GM21515 (cell line): ENCODE data around the gene KDM5C.

Experiments
- ATAC-seq: cut with Tn5 transposase; IDR thresholded peaks from one replicate; pipeline ENCODE4 v1.9.1; 2021; ENCODE audit not compliant: unreplicated experiment

The KDM5C gene

GRCh38 chrX:53251307-53251706, 26.3 kb upstream of the KDM5C start:
- ATAC-seq = no peak

DNA sequence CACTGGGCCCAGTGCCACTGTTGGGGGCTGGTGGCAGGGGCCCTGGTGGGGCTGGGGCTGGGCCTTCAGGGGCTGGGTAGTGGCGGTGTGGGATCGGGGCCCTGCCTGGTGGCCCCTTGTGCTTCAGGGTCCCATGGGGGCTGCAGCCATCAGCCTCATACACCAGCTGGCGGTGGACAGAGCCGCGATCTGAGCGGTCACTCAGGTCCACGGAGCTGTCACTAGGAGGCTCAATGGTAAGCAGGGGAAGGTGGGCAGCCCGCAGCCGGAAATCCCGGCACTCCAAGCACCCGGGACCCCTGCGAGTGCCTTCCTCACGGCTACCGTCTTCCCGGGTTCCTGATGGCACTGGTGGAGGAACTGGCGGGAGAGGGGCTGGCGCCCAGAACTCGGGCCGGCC, 25.5 kb upstream of the KDM5C start:
- ATAC-seq = no peak

DNA sequence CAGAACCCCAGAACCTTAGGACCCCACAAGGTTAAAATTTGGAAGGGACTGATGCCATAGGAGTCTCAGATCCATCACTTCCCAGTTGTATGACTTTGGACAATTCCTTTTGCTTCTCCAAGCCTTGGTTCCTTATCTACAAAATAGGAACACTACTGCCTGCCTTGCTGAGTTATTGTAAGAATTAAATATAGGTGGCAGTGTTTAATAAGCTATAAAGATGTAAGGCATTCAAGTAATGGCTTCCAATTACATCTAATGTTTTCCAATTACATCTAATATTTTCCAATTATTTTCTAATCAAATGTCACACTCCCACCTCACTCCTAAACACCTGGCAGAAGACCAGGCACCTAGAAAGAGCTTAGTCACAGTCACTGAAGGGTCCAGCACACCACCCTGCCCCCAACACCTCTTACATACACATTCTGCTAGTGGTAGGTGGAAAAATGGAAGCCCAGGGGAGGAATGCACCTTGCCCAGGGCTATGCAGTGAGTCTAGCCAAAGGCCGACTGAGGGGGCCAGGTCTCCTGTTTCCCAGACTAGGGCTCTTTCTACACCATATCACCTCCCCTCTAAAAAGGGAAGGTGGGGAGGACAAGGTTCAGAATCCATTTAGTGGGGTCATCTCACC, 24.5 kb upstream of the KDM5C start:
- no peak for ATAC-seq

- ATAC-seq = no peak
These were observed 22.9 kb upstream of the KDM5C start for GRCh38 chrX:53247928-53248327.

- ATAC-seq = no peak
These were observed 21.2 kb upstream of the KDM5C start for GRCh38 chrX:53246231-53246630.

DNA sequence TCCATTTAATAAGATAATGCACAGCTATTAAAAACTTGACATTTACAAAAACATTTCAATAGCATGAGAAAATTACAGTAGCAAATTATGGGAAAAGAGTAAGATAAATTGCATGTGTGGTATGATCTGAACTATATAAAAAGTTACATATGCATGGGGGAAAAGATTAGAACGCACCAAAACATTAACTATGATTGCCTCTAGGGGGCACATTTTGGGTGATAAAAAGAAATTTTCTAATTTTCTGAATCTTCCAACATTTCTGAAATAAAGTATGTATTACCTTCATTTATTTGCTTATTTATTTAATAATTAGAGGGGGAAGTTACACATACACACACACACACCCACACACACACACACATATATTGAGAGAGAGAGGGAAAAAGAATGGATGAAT, 19.6 kb upstream of the KDM5C start:
- no peak for ATAC-seq

GRCh38 chrX:53242310-53242709, 17.3 kb upstream of the KDM5C start:
- ATAC-seq = no peak

DNA sequence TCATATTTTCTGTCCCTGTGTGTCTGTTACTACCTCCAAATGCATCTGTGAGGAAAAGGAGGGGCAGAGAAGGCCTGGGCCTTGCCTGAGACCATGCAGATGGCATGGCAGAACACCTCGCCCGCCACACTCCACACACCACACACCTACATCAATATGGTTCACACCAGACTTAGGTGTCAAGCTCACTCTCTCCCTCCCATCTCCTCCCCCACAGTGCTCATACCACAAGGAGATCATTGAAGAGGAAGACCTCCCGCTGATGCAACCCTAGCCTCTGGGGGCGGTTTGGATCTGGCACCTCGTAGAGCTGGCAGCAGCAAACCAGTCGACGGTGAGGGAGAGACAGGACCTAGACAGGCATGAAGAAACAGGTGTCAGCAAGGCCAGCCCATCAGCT, 16.6 kb upstream of the KDM5C start:
- ATAC-seq = no peak

DNA sequence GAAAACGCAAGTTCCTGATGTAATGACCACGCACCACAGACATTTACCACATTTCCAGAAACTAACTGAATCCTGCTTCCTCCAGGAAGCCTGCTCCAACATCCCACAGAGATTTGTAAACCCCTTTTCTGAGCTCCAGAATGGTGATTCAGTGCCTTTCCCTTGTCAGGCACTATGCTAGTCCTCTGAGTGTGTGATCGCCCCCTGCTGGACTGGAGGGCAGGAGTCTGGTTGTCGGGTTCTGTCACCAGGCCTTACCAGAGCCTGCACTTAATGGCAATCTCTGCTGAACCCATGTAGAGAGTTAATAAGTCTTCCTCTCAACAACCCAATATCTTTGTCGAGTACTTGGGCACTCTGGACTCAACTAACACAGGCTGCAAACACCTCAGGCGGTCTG, 14.5 kb upstream of the KDM5C start:
- ATAC-seq = no peak

DNA sequence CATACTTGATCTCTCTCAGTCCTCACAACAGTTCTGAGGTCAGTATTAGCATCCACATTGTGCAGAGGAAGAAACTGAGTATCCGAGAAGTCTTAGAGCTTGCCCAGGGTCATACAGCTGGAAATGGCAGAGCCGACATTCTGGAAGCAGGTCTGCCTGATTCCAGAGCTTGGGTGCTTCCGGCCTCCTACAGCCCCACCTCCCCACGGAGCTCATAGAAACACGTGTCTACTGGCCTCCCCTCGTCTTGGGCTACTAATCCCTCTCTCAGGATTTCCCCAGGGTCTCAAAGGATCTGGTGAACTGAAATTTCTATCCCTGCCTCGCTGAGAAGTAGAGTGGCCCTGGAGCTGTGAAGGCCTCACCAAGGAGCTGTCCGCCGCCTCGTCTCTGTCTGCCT, 12.0 kb upstream of the KDM5C start:
- ATAC-seq = no peak

DNA sequence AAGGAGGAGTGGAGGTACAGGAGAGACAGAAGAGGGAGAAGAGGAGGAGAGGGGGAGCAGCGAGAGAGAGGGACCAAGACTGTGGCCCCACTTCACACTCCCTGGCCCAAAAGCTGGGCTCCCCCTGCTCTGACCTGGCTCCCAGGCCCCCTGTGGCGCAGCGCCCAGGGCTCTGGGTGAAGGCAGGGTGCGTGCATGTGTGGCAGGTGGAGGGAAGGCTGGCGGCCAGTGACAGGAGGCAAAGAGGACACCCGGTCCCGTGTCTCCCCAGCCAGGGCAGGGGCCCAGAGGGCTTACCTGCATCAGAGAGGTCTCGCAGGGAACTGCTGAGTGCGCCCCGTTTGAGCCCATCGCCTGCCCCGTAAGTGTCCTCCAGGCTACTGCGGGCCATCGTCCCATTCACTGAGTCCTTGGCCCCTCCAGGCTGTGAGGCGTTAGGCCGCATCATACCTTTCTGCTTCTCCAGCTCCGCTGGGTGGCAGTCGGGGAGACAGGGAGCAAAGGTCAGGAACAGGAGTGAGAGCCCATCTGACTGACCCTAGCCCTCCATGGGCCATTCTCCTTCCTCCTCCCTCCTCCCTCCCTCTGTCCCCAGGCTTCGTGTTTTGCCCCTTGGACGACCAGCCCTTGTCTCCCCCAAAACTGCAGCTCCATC, 11.1 kb upstream of the KDM5C start:
- ATAC-seq = no peak

- ATAC-seq = no peak
These were observed 10.6 kb upstream of the KDM5C start for GRCh38 chrX:53235566-53235965.

DNA sequence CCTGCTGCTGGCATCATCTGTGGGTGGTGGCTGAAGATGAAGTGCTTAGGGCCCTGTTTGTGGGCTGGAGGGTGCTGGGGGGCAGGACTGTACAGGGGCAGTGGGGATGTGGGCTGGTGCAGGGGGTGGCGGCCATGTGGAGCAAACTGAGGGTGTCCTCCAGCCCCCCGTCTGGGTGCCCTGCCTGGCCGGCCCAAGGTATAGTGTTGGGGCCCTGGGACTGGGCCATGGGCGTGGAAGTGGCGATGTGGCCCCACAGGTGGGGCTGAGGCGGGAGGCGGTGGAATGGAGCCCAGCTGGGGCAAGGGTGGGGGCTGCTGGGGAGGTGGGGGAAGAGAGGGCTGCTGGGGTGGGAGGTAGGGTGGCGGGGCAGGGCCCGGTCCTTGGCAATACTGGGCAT, 9.5 kb upstream of the KDM5C start:
- ATAC-seq = no peak

DNA sequence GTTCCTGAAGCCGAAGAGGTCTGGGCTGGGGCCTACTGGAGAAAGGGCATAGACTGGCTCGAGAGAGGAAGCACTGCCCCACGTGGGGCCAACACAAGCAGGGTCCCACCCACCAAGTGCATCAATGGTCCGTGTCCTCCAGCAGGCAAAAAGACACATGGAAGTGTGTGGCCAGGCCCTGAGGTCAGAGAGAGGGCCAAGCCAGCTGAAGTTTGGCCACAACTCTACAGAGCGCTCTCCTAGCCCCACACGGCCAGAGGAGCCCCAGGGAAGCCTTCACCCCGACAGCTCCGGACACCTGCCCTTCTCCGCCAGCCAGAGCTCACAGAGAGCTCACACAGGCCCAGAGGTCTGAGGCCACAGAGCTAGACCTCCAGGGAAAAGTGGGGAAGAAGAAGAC, 8.5 kb upstream of the KDM5C start:
- ATAC-seq = no peak

GRCh38 chrX:53230116-53230515, 5.1 kb upstream of the KDM5C start:
- no peak for ATAC-seq

DNA sequence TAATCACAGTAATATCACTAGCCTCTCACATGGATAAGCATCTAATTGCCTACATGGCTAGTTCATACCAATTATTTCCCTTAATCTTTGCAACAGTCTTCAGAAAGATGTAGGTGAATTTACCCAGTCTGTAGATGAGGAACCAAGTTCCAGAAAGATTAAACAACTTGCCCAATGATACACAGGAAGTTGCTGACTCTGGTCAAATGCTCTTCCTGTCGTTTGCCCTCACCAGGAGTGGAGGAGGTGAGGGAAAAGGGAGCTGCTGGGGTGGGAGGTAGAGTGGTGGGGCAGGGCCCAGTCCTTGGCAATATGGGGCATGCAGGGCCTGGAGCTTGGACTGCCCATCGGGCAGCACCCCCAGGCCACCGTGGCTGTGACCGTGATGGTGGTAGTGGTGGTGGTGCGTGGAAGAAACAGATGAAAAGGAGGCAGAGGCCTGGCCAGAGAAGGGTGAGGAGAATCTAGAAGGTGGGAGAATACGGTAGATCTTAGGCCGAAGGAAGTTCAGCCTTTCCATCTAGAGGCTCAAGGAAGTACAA, 2.3 kb upstream of the KDM5C start:
- no peak for ATAC-seq

- no peak for ATAC-seq
These were observed 800 bp downstream of the KDM5C start for GRCh38 chrX:53223955-53224859.

GRCh38 chrX:53223068-53223693, 1.8 kb downstream of the KDM5C start:
- no peak for ATAC-seq

GRCh38 chrX:53211391-53211978, 13.5 kb downstream of the KDM5C start:
- ATAC-seq = no peak

DNA sequence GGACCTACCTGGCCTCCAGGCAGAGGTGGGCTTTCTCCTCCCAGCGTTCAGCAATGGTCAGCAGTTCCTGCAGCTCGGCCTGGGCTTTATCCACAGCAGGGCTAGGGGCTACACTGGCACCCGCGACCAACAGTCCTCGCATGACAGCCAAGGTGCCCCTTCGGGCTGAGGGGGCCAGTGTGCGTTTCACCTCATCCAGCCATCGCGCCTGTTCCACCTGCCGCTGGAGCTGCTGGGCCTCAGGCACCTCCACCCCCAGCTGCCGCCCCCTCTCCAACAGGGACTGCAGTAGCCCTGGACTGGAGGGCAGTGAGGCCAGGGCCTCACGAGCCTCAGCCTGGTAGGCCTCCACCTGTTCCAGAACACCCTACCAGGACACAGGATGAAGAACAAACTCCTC, 28.3 kb downstream of the KDM5C start:
- ATAC-seq = no peak

- no peak for ATAC-seq
These were observed 29.6 kb downstream of the KDM5C start for GRCh38 chrX:53195401-53195800.
